ENCODE results near the gene STH.

STH gene

DNA sequence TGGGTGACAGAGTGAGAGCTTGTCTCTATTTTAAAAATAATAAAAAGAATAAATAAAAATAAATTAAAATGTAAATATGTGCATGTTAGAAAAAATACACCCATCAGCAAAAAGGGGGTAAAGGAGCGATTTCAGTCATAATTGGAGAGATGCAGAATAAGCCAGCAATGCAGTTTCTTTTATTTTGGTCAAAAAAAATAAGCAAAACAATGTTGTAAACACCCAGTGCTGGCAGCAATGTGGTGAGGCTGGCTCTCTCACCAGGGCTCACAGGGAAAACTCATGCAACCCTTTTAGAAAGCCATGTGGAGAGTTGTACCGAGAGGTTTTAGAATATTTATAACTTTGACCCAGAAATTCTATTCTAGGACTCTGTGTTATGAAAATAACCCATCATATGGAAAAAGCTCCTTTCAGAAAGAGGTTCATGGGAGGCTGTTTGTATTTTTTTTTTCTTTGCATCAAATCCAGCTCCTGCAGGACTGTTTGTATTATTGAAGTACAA lies 8.5 kb downstream of the STH start:
- H3K4me3 ChIP-seq (ENCODE audit: low read depth, low read length), result no peak overlapping the region
- no peaks in the 10 kb centered on the region for H3K27me3 ChIP-seq
- no peaks in the 10 kb centered on the region for H3K9me3 ChIP-seq
- no peak for DNase-seq
- TF ChIP-seq CTCF (IDR thresholded peaks at IDR 0.05; ENCODE audit: low read depth, low read length), result no peak
- H3K36me3 ChIP-seq, result no peaks in the 10 kb centered on the region
- no peaks in the 10 kb centered on the region; the same call in 1 of the 2 replicates for H3K4me1 ChIP-seq

DNA sequence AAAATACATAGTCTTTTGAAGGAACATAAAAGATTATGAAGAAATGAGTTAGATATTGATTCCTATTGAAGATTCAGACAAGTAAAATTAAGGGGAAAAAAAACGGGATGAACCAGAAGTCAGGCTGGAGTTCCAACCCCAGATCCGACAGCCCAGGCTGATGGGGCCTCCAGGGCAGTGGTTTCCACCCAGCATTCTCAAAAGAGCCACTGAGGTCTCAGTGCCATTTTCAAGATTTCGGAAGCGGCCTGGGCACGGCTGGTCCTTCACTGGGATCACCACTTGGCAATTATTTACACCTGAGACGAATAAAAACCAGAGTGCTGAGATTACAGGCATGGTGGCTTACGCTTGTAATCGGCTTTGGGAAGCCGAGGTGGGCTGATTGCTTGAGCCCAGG lies 9.5 kb downstream of the STH start:
- Histone ChIP-seq H3K36me3 (no peaks in the 10 kb centered on the region), H3K9me3 (no peaks in the 10 kb centered on the region), H3K4me3 (ENCODE audit: low read depth, low read length) (no peak overlapping the region), H3K27me3 (no peaks in the 10 kb centered on the region), H3K4me1 (no peaks in the 10 kb centered on the region; the same call in 1 of the 2 replicates)
- no peak for DNase-seq
- no peak for TF ChIP-seq CTCF (IDR thresholded peaks at IDR 0.05; ENCODE audit: low read depth, low read length)

DNA sequence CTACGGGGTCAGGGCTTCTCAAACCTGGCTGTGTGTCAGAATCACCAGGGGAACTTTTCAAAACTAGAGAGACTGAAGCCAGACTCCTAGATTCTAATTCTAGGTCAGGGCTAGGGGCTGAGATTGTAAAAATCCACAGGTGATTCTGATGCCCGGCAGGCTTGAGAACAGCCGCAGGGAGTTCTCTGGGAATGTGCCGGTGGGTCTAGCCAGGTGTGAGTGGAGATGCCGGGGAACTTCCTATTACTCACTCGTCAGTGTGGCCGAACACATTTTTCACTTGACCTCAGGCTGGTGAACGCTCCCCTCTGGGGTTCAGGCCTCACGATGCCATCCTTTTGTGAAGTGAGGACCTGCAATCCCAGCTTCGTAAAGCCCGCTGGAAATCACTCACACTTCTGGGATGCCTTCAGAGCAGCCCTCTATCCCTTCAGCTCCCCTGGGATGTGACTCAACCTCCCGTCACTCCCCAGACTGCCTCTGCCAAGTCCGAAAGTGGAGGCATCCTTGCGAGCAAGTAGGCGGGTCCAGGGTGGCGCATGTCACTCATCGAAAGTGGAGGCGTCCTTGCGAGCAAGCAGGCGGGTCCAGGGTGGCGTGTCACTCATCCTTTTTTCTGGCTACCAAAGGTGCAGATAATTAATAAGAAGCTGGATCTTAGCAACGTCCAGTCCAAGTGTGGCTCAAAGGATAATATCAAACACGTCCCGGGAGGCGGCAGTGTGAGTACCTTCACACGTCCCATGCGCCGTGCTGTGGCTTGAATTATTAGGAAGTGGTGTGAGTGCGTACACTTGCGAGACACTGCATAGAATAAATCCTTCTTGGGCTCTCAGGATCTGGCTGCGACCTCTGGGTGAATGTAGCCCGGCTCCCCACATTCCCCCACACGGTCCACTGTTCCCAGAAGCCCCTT lies 10.9 kb downstream of the STH start:
- H3K4me1 ChIP-seq, result peaks cover 4% of the 10 kb centered on the region
- DNase-seq, result no peak
- TF ChIP-seq CTCF (IDR thresholded peaks at IDR 0.05; ENCODE audit: low read depth, low read length), result no peak
- no peaks in the 10 kb centered on the region for H3K36me3 ChIP-seq
- no peaks in the 10 kb centered on the region for H3K9me3 ChIP-seq
- H3K27me3 ChIP-seq, result no peaks in the 10 kb centered on the region
- no peak overlapping the region for H3K4me3 ChIP-seq (ENCODE audit: low read depth, low read length)

DNA sequence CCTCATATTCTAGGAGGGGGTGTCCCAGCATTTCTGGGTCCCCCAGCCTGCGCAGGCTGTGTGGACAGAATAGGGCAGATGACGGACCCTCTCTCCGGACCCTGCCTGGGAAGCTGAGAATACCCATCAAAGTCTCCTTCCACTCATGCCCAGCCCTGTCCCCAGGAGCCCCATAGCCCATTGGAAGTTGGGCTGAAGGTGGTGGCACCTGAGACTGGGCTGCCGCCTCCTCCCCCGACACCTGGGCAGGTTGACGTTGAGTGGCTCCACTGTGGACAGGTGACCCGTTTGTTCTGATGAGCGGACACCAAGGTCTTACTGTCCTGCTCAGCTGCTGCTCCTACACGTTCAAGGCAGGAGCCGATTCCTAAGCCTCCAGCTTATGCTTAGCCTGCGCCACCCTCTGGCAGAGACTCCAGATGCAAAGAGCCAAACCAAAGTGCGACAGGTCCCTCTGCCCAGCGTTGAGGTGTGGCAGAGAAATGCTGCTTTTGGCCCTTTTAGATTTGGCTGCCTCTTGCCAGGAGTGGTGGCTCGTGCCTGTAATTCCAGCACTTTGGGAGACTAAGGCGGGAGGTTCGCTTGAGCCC lies 11.6 kb downstream of the STH start:
- peaks cover 4% of the 10 kb centered on the region for H3K4me1 ChIP-seq
- H3K9me3 ChIP-seq, result no peaks in the 10 kb centered on the region
- H3K4me3 ChIP-seq (ENCODE audit: low read depth, low read length), result no peak overlapping the region
- H3K27me3 ChIP-seq, result no peaks in the 10 kb centered on the region
- TF ChIP-seq CTCF (IDR thresholded peaks at IDR 0.05; ENCODE audit: low read depth, low read length), result 0 out of 2 replicates have a peak, but pooled peaks have one; percentile 5
- no peaks in the 10 kb centered on the region for H3K36me3 ChIP-seq
- DNase-seq, result no peak

DNA sequence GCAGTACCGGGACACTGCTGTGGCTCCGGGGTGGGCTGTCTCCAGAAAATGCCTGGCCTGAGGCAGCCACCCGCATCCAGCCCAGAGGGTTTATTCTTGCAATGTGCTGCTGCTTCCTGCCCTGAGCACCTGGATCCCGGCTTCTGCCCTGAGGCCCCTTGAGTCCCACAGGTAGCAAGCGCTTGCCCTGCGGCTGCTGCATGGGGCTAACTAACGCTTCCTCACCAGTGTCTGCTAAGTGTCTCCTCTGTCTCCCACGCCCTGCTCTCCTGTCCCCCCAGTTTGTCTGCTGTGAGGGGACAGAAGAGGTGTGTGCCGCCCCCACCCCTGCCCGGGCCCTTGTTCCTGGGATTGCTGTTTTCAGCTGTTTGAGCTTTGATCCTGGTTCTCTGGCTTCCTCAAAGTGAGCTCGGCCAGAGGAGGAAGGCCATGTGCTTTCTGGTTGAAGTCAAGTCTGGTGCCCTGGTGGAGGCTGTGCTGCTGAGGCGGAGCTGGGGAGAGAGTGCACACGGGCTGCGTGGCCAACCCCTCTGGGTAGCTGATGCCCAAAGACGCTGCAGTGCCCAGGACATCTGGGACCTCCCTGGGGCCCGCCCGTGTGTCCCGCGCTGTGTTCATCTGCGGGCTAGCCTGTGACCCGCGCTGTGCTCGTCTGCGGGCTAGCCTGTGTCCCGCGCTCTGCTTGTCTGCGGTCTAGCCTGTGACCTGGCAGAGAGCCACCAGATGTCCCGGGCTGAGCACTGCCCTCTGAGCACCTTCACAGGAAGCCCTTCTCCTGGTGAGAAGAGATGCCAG lies 12.9 kb downstream of the STH start:
- no peak for TF ChIP-seq CTCF (IDR thresholded peaks at IDR 0.05; ENCODE audit: low read depth, low read length)
- no peak for DNase-seq
- Histone ChIP-seq H3K36me3 (no peaks in the 10 kb centered on the region), H3K9me3 (no peaks in the 10 kb centered on the region), H3K4me3 (ENCODE audit: low read depth, low read length) (no peak overlapping the region), H3K4me1 (peaks cover 4% of the 10 kb centered on the region), H3K27me3 (no peaks in the 10 kb centered on the region)

All from BE2C (cell line).